ENCODE results near the gene SYTL3.
"Not testable (repeated sequence)": the region's sequence is repeated elsewhere in the genome, so short reads cannot be mapped to it uniquely, and the experiment has no call there.

Gene SYTL3

DNA sequence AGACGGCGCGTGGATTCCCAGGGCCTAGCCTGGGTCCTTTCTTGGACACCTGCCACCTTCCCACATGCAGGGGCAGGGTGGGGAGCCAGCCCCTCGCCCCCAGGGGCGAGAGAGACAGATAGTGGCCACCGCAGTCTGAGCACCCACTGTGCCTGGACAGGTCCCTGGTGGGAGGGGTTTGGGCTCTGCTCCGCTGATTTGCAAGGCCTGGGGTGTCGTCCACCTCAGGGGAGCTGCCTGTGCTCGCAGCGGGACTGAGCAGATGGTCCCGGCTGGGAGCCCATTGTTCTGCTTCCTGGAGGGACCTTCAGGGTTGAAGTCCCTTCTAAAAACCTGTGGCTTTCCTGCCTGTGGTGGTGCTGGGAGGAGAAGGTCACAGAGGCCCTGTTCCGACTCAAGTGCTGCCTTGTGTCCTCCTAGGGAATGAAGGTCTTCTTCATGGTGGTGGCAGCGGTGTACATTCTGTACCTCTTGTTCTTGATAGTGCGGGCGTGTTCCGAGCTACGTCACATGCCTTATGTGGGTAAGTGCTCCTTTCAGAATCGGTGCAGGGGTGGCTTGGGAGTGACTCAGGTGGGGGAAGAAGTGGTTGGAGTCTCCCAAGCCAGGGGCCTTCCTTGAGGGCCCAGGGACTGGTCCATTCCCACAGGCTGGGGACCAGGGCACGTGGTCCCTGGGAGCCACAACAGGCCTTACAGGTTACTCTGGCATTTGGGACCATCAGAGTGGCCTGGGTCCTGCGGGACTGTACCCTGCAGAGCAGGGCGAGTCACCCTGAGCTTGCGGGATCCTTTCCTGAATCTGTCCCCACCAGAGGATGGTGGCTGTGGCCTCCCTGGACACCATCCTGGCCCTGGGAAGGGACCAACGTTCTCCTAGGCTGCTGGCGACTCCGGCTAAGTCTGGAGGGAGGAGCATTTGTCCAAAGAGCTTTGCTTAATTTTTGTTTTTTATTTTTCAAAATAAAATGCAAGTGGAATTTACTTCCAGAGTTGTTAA is 24.9 kb upstream of the SYTL3 start:
- no peak for DNase-seq

DNA sequence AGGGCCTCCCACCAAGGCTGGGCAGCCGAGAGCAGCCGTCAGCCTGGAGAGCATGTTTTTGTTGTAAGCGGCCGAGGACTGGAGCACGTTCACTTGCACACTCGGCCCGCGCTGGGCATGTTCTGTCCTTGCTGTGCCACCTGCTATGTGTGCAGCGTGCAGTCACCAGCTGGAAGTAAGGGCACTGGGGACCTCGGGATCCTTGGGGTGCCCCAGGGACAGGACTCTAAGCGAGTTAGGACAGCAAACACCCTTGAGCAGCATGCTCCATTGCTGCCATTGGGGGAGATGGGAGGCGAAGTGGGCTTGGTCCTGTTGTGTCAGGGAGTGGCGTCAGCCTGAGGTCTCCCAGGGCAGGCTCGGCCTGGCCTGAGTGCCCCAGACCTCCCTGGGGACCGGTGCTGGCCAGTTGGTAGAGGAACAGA is 24.0 kb upstream of the SYTL3 start:
- no peak for DNase-seq

DNA sequence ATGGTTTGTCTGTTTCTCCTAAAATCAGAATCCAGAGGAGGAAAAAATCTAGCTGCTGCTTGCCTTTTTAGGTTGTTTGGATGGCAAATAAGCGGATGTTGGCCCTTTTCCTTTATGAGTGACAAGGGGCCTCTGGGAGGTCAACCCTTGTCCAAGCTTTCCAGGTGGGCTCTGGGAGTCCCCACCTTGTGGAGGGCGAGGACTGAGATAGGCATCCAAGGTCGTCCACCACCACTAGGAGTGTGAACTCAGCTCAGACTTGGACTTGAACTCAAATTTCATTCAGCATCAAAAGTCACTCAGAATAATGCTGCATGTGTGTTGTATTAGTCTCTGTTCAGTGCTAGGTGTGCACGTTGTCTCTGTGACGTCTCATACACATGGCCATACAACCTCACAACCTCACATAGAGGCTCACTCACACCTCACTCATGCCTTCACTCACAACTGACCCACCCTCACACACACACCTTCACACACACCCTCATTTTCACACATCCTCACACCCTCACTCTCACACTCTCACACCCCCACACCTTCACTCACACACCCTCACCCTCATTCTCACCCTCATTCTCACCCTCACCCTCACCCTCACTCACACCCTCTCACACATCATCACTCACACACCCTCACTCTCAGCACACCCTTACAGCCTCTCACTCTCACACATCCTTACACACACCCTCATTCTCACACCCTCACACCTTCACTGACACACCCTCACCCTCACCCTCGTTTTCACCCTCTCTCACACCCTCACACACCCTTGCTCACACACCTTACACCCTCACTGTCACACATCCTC is 23.3 kb upstream of the SYTL3 start:
- no peak for DNase-seq

DNA sequence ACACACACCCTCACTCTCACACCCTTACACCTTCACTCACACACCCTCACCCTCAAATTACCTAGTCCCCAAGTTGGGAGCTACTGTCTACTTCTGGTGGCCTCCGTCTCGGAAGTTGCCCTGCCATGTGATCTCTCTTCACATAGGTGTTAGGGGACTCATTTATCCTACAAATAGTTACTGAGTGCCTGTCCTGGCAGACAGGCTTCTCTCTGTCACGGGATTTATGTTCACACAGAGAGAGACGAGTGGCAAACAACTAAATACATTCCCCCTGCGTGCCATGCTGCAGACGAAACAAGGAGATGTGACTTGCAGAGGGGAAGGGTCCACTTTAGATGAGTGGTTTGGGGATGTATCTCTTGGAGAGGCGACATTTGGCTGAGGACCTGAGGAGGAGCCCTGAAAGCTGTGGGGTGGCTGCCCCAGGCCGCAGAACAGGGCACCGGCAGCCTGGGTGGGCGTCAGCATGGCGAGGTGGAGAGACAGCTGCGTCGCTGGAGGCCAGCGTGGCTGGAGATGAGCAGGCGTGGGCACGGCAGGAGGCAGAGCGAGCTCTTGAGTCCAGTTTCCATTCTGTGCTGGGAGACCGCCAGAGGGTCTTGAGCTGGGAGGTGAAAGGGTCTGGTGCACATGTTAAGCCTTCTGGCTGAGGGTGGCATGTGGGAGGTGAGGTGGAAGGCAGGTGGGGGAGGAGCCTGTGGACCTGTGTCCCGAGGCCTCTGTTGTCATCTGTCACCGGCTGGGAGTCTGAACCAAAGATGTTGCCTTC is 22.5 kb upstream of the SYTL3 start:
- no peak for DNase-seq

DNA sequence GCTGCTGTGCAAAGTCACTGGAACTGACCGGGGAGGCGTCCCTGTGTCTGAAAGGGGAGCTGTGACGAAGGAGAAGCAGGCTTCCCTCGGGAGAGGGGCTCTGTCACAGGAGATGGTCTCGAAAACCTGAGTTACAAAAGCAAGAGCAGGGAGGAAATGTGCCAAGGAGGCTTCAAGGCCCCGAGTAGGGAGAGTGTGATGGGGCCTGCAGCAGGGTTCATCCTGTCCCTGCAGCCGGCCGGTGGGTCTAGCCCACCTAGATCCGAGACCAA is 22.0 kb upstream of the SYTL3 start:
- DNase-seq = no peak

DNA sequence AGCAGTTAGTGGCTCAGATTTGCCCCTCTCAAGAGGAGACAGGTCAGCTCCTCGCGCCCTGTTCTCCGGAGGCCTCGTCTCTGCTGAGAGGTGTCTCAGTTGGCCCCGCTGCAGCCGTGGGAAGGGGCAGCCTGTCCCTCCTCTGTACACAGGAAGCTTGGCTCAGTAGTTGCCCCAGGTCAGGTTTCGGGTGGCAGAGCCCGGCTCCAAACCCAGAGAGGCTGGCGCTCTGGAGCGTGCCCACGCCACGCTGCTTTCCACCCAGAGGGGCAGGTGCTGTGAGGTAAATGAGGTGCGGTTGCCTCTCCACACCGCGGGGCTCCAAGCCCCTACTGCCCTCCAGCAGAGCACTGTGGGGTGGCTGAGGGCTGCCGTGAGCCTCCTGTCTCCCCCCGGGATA is 21.3 kb upstream of the SYTL3 start:
- DNase-seq = no peak

DNA sequence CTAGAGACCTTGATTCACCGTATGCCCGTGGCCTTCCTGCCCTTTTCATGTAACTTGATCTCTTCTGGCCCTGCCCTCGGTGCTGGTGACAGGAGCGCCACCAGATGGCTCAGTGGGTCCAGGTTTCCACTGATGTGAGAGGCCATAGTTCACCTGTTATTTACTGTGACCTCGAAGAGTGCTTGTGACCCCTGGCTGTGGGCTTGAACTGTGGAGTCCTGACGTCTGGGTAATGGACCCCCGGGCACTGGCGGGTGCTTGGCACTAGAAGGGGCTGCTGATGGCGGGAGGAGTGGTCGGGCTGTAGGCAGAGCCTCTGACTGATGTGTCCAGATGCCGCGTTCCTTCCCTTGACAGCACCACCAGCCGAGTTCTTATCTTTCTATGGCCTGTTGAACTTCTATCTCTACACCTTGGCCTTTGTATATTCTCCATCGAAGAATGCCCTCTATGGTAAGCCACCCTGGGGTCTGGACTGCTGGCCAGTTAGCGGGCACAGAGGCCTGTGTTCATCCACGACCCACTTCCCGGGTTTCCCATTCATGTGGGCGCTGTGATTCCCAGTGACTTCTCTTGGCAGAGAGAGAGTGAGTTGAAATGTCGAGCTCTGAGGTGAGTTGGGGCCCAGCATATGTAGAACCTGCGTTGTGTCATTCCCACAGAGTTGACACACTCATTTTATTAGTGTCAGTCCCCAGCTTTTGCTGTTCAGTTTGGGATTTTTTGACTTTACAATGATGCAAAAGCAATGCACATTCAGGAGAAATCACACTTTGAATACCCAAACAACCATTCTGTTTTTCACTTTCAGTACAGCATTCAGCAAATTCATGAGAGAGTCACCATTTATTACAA is 20.3 kb upstream of the SYTL3 start:
- DNase-seq = no peak

DNA sequence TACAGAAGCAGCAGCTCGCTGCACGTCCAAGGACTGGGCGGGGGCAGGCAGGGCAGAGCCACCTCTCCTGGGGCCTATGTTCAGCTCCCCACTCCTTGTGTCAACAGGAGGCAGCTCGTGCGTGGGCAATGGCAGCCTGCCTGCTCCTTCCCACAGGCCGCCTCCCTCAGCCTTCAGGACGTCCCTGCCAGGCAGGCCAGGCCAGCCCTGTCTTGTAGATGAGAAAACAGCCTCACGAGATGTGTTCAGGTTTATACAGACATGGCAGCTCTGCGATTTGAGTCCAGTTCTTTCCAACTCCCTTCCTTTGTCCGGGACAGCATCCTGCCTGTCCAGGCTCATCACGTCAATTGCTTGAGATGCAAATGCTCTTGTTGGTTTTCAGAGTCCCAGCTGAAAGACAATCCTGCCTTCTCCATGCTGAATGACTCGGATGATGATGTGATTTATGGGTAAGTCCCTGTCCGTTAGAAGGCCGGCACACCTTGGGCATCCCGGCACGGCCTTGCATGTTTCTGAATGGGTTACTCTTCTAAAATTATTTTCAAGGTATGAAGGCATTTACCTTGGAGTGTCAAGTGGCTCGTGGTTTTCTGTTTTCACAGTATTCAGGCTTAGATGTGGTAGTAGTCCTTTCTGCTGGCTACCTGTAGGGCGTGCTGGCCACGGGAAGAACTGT is 18.8 kb upstream of the SYTL3 start:
- DNase-seq = no peak

DNA sequence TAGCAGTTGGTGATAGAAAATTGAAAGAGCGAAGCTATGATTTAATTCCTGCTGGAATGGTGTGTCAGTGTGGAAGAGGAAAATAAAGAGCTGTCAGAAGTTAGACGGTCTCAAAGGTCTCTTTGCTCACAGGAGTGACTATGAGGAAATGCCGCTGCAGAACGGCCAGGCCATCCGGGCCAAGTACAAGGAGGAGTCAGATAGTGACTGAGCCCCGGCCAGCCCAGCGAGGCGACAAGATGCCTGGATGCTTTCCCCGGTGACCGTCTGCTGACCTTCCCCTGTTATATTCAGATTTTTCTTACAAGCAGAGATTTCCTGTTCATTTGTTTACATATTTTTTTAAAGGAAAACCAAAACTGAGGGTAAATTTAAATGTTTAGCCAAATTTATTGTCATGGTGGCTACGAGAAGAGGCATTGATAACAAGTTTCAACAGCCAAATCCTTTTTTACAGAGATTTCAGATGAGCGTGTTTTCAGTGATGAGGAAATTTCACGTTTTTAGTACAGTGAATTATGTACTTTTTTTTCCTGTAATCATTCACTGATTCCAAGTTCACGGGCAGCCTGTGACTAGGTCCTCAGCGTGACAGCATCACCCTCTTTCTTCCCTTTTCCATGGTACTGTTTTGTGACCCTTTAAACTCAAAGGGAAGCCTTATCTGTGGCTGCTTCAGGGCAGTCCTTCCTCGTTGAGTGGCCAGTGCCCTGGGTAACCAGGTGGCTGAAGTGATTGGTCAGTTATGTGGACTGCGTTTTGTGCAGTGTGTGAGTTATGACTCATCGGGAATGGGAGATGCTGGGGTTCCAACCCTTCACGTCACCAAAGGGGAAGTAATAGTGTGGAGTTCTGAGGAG is 17.9 kb upstream of the SYTL3 start:
- no peak for DNase-seq

DNA sequence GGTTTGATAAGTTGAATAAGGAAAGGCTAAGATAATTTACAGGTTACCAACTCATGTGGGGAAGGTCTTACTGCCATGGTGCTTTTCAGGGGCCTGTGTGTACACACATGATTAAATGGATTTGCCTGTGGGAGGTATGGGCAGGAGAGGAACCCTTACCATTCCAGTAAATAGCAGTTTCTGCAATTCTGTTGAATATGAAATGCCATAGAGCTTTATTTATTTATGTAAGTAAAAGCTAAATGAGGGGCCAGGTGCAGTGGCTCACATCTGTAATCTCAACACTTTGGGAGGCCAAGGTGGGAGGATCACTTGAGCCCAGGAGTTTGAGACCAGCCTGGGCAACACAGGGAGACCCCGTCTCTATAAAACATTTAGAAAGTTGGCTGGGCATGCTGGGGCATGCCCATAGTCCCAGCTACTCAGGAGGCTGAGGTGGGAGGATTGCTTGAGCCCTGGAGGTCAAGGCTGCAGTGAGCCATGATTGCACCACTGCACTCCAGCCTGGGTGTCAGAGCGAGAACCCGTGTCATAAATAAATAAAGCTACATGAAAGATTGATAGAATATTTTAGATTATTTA is 17.2 kb upstream of the SYTL3 start:
- DNase-seq = not testable (repeated sequence)

DNA sequence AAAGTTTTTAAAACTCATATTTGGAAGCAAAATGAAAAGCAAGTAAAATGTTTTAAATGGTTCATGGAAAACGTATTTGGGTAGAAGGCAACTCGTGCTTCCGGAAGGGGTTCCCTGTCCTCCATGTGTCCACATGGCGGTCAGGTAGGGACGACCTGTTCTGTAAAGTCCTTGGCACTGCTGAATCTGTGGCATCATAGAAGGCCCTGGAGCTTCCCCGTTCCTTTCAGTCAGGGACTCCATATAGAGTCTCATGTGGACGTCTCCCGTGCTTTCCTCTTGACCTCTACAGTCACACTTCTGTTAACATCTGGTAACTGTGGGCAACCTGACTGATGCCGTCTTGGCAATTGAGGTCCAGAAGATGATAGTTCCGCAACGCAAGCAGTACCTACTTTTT is 16.7 kb upstream of the SYTL3 start:
- DNase-seq = no peak

DNA sequence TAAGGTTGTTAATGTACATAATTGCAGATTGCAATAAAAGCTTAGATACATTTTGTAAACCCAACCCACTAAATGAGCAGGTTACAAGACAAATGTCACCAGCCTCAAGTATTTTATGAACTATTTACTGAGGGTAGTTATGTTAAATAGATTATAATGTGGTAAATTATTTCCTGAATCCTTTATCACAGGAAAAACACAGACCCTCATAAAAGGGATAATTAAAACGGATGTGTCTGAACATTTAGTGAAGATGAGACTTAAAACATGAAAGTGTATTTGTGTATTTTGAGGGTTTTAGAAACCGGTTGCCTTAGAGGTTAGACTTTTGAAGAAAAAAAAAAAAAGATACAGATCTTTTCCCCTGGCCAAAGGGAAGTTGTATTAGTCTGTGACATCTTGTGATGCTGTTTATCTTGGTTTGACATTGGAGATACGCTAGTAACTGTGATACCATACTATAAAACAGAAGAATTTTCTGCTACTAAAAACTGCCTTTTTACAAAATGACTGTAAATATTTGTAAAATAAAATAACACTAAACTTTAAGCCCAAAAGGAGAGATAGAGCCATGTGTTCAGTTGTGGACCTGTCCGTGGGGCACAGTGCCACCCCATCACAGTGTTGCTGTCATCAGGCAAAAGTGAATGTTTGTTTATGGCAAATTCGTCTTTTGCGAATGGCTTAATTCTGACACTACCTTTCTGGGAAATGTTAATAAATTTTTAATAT is 15.0 kb upstream of the SYTL3 start:
- DNase-seq = no peak

DNA sequence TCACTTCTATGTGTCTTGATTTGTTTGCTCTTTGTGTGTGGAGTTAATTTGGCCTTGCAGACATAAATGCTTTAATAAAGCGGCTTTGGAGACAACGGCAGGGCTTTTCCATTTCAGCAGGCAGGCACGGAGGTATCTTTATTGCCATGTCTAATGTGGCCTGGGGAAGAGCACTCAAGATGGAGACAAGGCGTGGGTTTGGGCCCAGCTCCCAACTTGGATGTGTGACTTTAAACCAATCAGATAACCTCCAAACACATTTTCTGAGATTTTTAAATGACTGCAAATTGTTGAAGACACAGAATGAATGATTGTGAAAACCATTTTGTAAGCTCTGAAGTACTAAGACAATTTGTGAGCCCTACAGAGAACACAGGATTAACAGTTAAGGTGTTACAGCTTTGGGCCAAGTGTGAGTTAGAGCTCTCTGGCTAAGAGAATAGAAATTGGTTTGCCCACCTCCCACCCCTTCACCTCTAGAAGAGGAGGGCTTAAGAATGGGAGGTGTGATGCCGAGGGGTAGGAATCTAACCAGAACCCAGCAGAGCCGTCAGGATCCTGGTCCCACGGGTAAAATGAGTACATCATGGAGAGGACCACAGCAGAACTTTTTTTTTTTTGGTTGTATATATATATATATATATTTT is 14.3 kb upstream of the SYTL3 start:
- no peak for DNase-seq

DNA sequence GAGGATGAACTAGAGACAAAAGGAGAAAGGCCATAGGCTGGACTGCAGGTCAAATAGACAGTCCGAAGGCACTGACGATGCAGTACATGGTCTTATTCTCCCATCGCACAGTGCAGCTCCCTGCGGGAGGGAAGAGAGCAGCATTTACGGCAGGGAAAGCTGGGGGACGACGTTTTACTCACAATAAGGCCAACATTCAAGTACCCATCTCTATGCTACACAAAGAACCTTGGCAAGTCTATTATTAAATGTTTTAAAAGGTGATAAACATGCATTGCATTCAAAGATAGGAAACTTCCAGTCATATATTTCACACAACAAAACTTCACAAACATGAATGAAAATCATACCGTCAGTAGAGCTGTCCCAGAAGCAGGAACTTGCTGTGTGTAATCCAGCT is 13.1 kb upstream of the SYTL3 start:
- no peak for DNase-seq

DNA sequence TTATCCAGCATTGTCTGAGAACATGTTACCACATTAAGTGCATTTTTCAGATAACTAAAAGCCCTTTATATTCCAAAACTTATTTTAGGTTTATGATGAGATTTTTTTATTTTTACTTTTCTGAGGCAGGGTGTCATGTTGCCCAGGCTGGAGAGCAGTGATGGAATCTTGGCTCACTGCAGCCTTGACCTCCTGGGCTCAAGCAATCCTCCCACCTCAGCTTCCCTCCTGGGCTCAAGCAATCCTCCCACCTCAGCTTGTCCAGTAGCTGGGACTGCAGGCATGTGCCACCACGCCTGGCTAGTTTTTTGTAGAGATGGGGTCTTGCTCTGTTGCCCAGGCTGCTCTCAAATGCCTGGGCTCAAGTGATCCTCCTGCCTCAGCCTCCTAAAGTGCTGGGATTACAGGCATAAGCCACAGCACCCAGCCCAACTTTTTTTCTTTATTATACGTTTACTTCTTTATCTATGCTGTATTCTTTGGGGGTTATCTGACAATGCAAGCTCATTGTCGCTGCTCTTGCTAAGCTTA is 11.5 kb upstream of the SYTL3 start:
- DNase-seq = no peak

DNA sequence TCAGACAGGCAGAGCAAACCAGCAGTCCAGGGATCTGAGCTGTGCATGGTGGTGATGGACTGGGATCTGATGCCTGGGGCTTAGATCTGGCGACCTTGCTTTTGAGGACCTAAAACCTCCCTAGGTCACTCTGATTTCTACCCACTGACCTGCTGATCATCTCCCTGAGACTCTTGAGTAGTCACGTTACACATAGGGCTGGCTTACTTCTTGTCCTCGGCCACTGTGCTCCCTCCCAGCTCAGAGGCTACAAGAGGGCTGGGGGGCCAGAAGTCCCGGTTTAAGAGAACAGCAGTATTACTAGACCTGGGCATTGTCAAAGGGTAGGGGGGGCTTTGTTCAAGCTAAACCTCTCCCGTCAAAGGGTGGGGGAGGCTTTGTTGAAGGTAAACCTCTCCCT is 10.8 kb upstream of the SYTL3 start:
- DNase-seq = no peak

DNA sequence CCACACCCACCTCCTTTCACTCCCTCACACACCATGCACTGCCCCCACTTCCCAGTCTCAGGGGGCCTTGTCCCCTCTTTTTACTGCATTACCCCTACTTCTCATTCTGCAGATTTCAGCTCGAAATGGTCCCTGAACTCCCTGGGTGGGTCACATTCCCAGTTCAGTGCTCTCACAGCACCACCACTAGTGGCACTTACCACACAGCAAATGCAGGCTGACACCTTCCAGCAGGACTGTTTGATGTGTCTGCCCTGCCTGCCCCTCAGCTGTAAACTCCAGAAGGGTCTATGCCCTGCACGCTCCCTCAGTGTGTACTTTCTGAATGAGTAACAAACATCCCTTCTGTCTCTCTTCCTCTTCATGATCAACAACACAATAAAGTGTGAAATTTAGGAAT is 9.3 kb upstream of the SYTL3 start:
- no peak for DNase-seq

DNA sequence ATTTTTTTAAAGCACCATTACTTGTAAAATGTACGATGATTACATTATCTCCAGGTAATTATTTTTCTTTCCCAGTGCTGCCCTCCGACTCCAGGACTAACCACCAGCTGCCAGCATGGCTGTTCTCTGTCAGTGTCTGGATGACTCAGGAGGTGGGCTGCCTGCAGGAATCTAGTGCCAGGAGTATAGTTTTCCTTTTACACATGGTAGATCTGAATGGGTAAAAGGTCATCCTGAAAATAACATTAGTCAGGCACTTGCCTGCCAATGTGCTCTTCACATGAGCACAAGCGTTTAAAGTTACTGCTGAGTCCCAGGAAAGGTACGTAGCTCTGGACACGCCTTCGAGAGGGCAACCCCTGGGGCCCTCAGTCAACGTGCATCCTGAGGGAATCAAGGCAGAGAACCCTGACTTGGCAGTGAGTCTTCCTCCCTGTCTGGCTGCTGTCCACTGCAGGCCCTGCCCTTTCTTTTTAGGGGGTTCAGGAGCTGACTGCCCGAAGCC is 7.7 kb upstream of the SYTL3 start:
- no peak for DNase-seq

DNA sequence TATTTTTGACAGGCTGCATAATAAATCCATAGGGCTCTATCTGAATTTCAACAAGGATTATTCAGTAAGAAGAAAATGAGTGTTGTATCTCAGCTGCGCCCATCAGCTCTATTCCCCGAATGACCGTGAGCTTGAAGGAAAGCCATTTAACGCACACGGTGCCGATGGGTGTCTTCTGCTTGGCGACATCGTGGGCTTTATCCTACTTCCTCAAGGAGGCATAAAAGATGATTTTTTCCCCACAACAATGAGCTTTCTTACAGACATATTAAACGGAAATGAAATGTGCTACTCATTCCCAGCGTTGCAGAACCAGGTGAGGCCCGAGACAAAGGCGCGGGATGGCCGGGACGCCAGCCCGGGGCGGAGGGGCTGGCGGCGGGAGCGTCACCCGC is 6.0 kb upstream of the SYTL3 start:
- no peak for DNase-seq
